ENCODE data around the gene SCG3.
"Not testable (repeated sequence)": the region's sequence is repeated elsewhere in the genome, so short reads cannot be mapped to it uniquely, and the experiment has no call there.

SCG3 gene

GRCh38 chr15:51681303-51681963 is at the start of gene SCG3:
Gene SCG3 (plus strand): TSS chr15:51681503. CDS start chr15:51681756, 253 bp downstream.
- Histone ChIP-seq H3K9ac (ENCODE audit: low read length in 2 of 2) (no peak within 1 kb of the TSS), H3K4me3 (ENCODE audit: low read length in 2 of 2) (no peak within 1 kb of the TSS), H3K36me3 (ENCODE audit: control insufficient read depth in 2 of 2, insufficient read depth in 2 of 2, low read length in 2 of 2) (no peaks in the 10 kb centered on the region), H3K27ac (ENCODE audit: low read length) (no peak within 1 kb of the TSS), H3K9me3 (ENCODE audit: control insufficient read depth in 2 of 2, low read length in 2 of 2) (no peaks in the 10 kb centered on the region), H3K4me1 (ENCODE audit: control insufficient read depth, insufficient read depth, low read length) (no peaks in the 10 kb centered on the region), H3K27me3 (ENCODE audit: control insufficient read depth in 1 of 2, insufficient read depth in 2 of 2, low read length in 2 of 2) (peaks cover 3 to 10% of the 10 kb centered on the region in 2 donors)

DNA sequence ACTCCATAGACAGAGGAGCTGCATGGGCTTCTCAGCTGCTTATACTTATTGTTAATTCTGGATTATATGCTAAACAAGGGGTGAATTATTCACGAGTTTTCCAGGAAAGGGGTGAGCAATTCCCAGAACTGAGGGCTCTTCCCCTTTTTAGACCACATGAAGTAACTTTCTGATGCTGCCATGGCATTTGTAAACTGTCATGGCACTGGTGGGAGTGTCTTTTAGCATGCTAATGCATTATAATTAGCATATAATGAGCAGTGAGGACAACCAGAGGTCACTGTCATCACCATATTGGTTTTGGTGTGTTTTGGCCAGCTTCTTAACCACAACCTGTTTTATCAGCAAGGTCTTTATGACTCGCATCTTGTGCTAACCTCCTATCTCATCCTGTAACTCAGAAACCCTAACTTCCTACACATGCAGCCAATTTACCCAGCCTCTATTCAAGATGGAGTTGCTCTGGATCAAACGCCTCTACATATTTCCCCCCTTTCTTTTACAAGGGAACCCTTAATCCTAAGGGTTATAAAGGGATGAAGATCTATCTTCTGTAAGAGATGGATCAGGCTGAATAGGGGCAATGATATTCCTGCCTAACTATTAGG is 46.6 kb upstream of the SCG3 start:
- no peaks in the 10 kb centered on the region for H3K4me1 ChIP-seq (ENCODE audit: control insufficient read depth, insufficient read depth, low read length)
- no peak overlapping the region for H3K4me3 ChIP-seq (ENCODE audit: low read length in 2 of 2)
- H3K27me3 ChIP-seq (ENCODE audit: control insufficient read depth in 1 of 2, insufficient read depth in 2 of 2, low read length in 2 of 2), result no peaks in the 10 kb centered on the region
- H3K27ac ChIP-seq (ENCODE audit: low read length), result no peak overlapping the region
- H3K36me3 ChIP-seq (ENCODE audit: control insufficient read depth in 2 of 2, insufficient read depth in 2 of 2, low read length in 2 of 2), result no peaks in the 10 kb centered on the region
- H3K9me3 ChIP-seq (ENCODE audit: control insufficient read depth in 2 of 2, low read length in 2 of 2), result no peaks in the 10 kb centered on the region
- no peak overlapping the region for H3K9ac ChIP-seq (ENCODE audit: low read length in 2 of 2)

DNA sequence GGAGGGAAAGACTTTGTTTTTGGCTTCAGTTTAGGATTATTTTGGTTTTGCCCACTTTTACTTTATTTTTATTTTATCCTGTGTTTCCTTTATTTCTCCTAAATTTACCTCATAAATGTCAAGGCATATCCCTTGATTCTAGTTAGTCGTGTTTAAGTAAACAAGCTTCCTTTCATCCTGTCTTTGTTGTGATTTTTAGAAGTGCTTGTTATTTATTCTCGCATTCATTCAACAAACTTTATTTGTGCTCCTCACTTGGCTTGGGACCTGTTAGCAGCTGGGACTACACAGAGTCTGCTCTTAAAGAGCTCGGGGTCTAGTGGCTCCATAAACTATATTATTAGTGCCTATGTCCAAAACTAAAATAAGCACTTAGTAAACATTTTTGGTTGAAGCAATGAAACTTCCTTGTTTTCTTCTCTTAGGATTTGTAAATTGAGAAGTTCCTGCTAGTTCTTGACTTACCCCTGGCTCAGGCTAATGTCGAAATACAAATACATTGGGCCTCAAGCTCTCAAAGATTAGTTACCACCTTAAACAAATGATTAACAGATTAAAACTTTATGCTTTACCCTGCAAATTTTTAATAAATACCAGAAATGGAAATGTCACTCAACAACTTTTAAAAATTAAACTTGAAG is 39.7 kb upstream of the SCG3 start:
- Histone ChIP-seq H3K4me3 (ENCODE audit: low read length in 2 of 2) (no peak overlapping the region), H3K27me3 (ENCODE audit: control insufficient read depth in 1 of 2, insufficient read depth in 2 of 2, low read length in 2 of 2) (no peaks in the 10 kb centered on the region), H3K27ac (ENCODE audit: low read length) (no peak overlapping the region), H3K36me3 (ENCODE audit: control insufficient read depth in 2 of 2, insufficient read depth in 2 of 2, low read length in 2 of 2) (no peaks in the 10 kb centered on the region), H3K9ac (ENCODE audit: low read length in 2 of 2) (no peak overlapping the region), H3K9me3 (ENCODE audit: control insufficient read depth in 2 of 2, low read length in 2 of 2) (no peaks in the 10 kb centered on the region), H3K4me1 (ENCODE audit: control insufficient read depth, insufficient read depth, low read length) (no peaks in the 10 kb centered on the region)

GRCh38 chr15:51642696-51643095 is 38.6 kb upstream of the SCG3 start:
- Histone ChIP-seq H3K4me3 (ENCODE audit: low read length in 2 of 2) (no peak overlapping the region), H3K4me1 (ENCODE audit: control insufficient read depth, insufficient read depth, low read length) (no peaks in the 10 kb centered on the region), H3K9ac (ENCODE audit: low read length in 2 of 2) (no peak overlapping the region), H3K27me3 (ENCODE audit: control insufficient read depth in 1 of 2, insufficient read depth in 2 of 2, low read length in 2 of 2) (no peaks in the 10 kb centered on the region), H3K36me3 (ENCODE audit: control insufficient read depth in 2 of 2, insufficient read depth in 2 of 2, low read length in 2 of 2) (no peaks in the 10 kb centered on the region), H3K27ac (ENCODE audit: low read length) (no peak overlapping the region), H3K9me3 (ENCODE audit: control insufficient read depth in 2 of 2, low read length in 2 of 2) (no peaks in the 10 kb centered on the region)

DNA sequence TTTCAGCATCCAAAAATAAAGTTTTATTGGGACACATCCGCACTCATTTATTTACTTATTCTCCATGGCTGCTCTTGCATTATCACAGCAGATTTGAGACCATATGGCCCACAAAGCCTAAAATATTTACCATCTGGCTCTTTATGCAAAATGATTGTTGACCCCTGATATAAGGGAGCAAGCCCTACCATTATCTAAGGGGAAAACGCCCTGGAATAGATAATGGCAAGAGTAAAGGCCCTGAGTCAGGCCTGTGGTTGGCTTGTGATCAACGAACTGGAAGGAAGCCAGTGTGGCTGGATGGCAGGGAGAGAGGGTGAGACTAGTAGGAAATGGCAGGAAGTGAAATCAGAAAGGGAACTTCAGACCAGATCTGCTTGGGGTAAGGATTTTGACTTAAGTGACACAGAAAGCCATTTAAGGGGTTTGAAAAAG is 34.2 kb upstream of the SCG3 start:
- no peak overlapping the region for H3K9ac ChIP-seq (ENCODE audit: low read length in 2 of 2)
- H3K27me3 ChIP-seq (ENCODE audit: control insufficient read depth in 1 of 2, insufficient read depth in 2 of 2, low read length in 2 of 2), result no peaks in the 10 kb centered on the region
- H3K4me3 ChIP-seq (ENCODE audit: low read length in 2 of 2), result no peak overlapping the region
- H3K4me1 ChIP-seq (ENCODE audit: control insufficient read depth, insufficient read depth, low read length), result no peaks in the 10 kb centered on the region
- no peaks in the 10 kb centered on the region for H3K9me3 ChIP-seq (ENCODE audit: control insufficient read depth in 2 of 2, low read length in 2 of 2)
- H3K36me3 ChIP-seq (ENCODE audit: control insufficient read depth in 2 of 2, insufficient read depth in 2 of 2, low read length in 2 of 2), result no peaks in the 10 kb centered on the region
- no peak overlapping the region for H3K27ac ChIP-seq (ENCODE audit: low read length)

- not testable (repeated sequence) for H3K27me3 ChIP-seq (ENCODE audit: control insufficient read depth in 1 of 2, insufficient read depth in 2 of 2, low read length in 2 of 2); H3K9ac ChIP-seq (ENCODE audit: low read length in 2 of 2); H3K36me3 ChIP-seq (ENCODE audit: control insufficient read depth in 2 of 2, insufficient read depth in 2 of 2, low read length in 2 of 2); H3K27ac ChIP-seq (ENCODE audit: low read length); H3K4me3 ChIP-seq (ENCODE audit: low read length in 2 of 2); H3K4me1 ChIP-seq (ENCODE audit: control insufficient read depth, insufficient read depth, low read length); H3K9me3 ChIP-seq (ENCODE audit: control insufficient read depth in 2 of 2, low read length in 2 of 2)
Measured at GRCh38 chr15:51648101-51648500, 33.2 kb upstream of the SCG3 start.

GRCh38 chr15:51648643-51649042 is 32.7 kb upstream of the SCG3 start:
- not testable (repeated sequence) for H3K4me1 ChIP-seq (ENCODE audit: control insufficient read depth, insufficient read depth, low read length); H3K9ac ChIP-seq (ENCODE audit: low read length in 2 of 2); H3K4me3 ChIP-seq (ENCODE audit: low read length in 2 of 2); H3K9me3 ChIP-seq (ENCODE audit: control insufficient read depth in 2 of 2, low read length in 2 of 2); H3K36me3 ChIP-seq (ENCODE audit: control insufficient read depth in 2 of 2, insufficient read depth in 2 of 2, low read length in 2 of 2); H3K27me3 ChIP-seq (ENCODE audit: control insufficient read depth in 1 of 2, insufficient read depth in 2 of 2, low read length in 2 of 2); H3K27ac ChIP-seq (ENCODE audit: low read length)

GRCh38 chr15:51649659-51650521 is 31.4 kb upstream of the SCG3 start:
- Histone ChIP-seq H3K4me3 (ENCODE audit: low read length in 2 of 2) (no peak overlapping the region), H3K27ac (ENCODE audit: low read length) (no peak overlapping the region), H3K36me3 (ENCODE audit: control insufficient read depth in 2 of 2, insufficient read depth in 2 of 2, low read length in 2 of 2) (no peaks in the 10 kb centered on the region), H3K27me3 (ENCODE audit: control insufficient read depth in 1 of 2, insufficient read depth in 2 of 2, low read length in 2 of 2) (no peaks in the 10 kb centered on the region), H3K4me1 (ENCODE audit: control insufficient read depth, insufficient read depth, low read length) (no peaks in the 10 kb centered on the region), H3K9me3 (ENCODE audit: control insufficient read depth in 2 of 2, low read length in 2 of 2) (no peaks in the 10 kb centered on the region), H3K9ac (ENCODE audit: low read length in 2 of 2) (no peak overlapping the region)

DNA sequence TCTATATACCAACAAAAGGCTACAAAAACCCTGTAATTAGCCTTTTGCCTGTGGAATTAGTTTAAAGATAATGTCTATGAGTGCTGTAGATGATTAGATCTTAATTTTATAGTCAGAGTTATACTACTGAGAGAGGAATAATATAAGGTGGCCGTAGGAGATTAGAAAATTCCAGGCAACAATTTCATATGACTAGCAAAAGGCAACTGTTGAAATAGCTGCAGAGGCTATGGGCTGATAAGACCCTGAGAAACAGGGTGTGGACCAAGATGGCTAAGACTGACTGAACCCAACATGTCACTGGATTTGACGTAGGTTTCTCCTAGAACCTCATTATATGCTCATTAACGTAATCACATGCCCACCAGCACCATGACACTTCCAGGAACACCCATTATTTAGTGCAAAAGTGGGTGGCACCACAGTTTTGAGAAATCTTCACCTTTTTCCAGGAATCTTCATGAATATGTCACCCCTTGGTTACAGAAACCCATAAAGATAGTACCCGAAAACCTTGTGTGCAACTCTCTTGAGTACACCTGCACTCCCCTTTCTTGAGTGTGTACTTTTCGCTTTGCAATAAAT is 29.1 kb upstream of the SCG3 start:
- no peaks in the 10 kb centered on the region for H3K27me3 ChIP-seq (ENCODE audit: control insufficient read depth in 1 of 2, insufficient read depth in 2 of 2, low read length in 2 of 2)
- no peaks in the 10 kb centered on the region for H3K36me3 ChIP-seq (ENCODE audit: control insufficient read depth in 2 of 2, insufficient read depth in 2 of 2, low read length in 2 of 2)
- no peak overlapping the region for H3K27ac ChIP-seq (ENCODE audit: low read length)
- H3K4me3 ChIP-seq (ENCODE audit: low read length in 2 of 2), result no peak overlapping the region
- no peak overlapping the region for H3K9ac ChIP-seq (ENCODE audit: low read length in 2 of 2)
- no peaks in the 10 kb centered on the region for H3K9me3 ChIP-seq (ENCODE audit: control insufficient read depth in 2 of 2, low read length in 2 of 2)
- no peaks in the 10 kb centered on the region for H3K4me1 ChIP-seq (ENCODE audit: control insufficient read depth, insufficient read depth, low read length)

DNA sequence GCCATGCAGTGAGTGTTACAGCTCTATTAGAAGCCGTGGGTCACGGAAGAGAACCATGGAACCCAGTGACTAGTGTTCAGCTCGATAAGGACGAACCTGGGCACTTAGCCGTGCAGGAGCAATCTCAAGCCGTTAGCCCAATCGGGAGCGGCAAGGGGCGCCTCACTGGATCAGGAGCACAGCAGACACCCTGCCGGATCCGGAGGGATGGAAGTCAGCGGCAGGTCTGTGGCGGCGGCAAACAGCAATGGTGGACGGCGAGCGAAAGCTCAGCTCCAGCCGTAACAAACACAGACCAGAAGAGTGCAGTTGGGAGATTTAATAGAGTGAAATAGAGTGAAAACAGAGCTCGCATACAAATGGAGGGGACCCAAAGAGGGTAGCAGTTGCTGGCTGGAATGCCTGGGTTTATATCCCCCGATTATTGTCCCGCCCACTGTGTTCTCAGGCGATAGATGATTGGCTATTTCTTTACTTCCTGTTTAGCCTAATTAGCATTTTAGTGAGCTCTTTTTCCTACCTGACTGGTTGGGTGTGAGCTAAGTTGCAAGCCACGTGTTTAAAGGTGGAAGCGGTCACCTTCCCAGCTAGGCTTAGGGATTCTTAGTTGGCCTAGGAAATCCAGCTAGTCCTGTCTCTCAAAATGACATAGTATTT is 25.8 kb upstream of the SCG3 start:
- not testable (repeated sequence) for H3K9ac ChIP-seq (ENCODE audit: low read length in 2 of 2); H3K4me1 ChIP-seq (ENCODE audit: control insufficient read depth, insufficient read depth, low read length); H3K27me3 ChIP-seq (ENCODE audit: control insufficient read depth in 1 of 2, insufficient read depth in 2 of 2, low read length in 2 of 2); H3K4me3 ChIP-seq (ENCODE audit: low read length in 2 of 2); H3K36me3 ChIP-seq (ENCODE audit: control insufficient read depth in 2 of 2, insufficient read depth in 2 of 2, low read length in 2 of 2); H3K27ac ChIP-seq (ENCODE audit: low read length); H3K9me3 ChIP-seq (ENCODE audit: control insufficient read depth in 2 of 2, low read length in 2 of 2)

Measured in stomach smooth muscle (tissue), 2 donors.